ACHN (cell line): Measurements from ENCODE around the gene UGT2B11.
"Not testable (repeated sequence)": the region's sequence is repeated elsewhere in the genome, so short reads cannot be mapped to it uniquely, and the experiment has no call there.

Experiments
- DNase-seq: peaks from one replicate; pipeline ENCODE4 v3.0.0-alpha.2; 2015
- in situ Hi-C: cut with HindIII; loops from 2 replicates; pipeline ENCODE4 v1.10.0; 2017; ENCODE audit warnings: low sequenced_read_pairs, low pct_ligation_motif_present, low pct_unique_long_range_greater_than_20kb

Gene UGT2B11

GRCh38 chr4:69214716-69215115, at the start of gene UGT2B11:
Gene UGT2B11, minus strand, starts transcription at chr4:69214748. Its CDS starts 26 bp downstream, at chr4:69214722.
- in situ Hi-C loops = no loop called here
- DNase-seq = no peak

DNA sequence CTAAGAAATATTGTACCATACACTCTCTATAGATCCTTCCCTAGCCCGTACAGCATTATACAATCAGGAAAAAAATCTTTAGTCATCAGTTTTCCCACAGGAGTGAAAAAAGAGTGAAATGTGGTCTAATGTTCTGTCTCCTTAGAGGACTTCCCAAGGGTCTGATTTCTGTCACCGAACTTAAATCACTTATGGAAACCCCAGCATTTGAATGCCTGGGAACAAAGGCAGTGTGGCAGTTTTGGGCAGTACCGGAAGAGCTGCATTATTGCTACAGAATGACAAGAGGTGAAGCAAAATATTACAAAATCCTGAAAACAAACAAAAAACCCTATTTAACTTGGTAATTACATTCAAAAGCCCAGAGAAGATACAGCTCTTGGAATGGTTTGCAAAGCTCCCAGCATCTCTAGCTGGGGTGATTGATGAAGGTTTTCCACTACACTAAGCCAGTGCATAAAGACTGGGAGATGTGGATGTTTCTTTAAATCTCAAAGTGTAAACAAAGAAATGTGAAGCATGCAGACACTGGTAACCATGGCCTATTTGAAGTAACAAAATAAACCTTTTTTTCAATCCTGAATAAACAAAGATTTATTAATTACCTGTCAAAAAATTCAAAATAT, 38.7 kb upstream of the UGT2B11 start:
- in situ Hi-C loops, DNase-seq: not testable (repeated sequence)

- not testable (repeated sequence) for DNase-seq
Observed at GRCh38 chr4:69250884-69251283, 36.3 kb upstream of the UGT2B11 start.

DNA sequence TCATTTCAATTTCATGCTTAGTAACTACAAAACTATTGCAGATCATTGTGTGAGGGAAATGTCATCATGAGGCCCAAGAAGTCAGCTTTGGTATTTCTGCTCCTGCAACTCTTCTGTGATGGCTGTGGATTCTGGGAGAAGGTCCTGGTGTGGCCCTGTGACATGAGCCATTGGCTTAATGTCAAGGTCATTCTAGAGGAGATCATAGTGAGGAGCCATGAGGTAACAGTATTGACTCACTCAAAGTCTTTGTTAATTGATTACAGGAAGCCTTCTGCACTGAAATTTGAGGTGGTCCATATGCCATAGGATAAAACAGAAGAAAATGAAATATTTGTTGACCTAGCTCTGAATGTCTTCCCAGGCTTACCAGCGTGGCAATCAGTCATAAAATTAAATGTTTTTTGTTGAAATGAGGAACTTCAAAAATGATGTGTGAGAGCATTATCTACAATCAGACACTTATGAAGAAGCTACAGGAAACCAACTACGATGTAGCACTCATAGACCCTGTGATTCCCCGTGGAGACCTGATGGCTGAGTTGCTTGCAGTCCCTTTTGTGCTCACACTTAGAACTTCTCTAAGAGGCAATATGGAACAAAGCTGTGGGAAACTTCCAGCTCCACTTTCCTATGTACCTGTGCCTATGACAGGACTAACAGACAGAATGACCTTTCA, 28.2 kb upstream of the UGT2B11 start:
- DNase-seq, in situ Hi-C loops: not testable (repeated sequence)

More at GRCh38 chr4:69250884-69251283, 36.3 kb upstream of the UGT2B11 start:
- in situ Hi-C loops = not testable (repeated sequence)

- in situ Hi-C loops, DNase-seq: not testable (repeated sequence)
Observed at GRCh38 chr4:69241746-69242145, 27.2 kb upstream of the UGT2B11 start.

DNA sequence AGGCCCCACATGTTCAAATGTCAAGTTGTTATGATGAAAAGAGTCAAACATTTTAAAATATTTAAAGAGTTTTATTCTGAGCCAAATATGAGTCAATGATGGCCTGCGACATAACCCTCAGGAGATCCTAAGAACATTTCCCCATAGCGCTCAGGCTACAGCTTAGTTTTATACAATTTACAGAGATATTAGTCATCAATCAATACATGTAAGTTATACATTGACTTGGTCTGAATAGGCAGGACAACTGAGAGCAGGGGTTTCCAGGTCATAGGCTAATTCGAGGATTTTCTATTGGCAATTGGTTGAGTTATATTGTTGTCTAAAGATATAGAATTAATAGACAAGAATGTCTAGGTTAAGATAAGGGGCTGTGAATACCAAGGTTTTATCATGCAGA, 26.2 kb upstream of the UGT2B11 start:
- DNase-seq, in situ Hi-C loops: not testable (repeated sequence)

DNA sequence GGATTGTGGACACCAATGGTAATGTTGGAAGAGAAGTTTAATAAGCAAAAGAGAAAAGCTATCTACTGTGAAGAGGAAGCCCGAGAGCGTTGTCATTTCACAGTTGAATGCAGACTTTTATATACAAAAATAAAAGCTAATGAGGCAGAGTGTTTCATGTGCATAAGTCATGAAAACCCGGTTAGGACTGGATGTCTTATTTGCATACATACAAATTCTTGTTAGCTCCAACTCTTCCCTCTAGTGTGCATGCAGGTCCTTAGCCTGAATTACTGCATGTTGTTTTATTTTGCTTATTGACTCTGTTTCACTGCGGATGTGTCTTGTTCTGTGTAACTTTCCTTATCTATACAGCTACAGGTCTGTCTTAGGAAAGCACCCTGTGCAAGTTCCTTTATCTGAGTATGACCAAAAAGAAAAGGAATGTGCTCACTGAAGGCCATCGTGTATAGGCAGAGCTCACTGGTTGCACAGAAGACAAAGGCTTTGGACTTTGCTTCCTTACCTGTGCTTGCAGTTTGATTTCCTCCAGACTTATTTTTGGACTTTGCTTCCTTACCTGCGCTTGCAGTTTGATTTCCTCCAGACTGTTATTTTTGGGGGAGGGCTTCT, 25.1 kb upstream of the UGT2B11 start:
- in situ Hi-C loops = no loop called here

DNA sequence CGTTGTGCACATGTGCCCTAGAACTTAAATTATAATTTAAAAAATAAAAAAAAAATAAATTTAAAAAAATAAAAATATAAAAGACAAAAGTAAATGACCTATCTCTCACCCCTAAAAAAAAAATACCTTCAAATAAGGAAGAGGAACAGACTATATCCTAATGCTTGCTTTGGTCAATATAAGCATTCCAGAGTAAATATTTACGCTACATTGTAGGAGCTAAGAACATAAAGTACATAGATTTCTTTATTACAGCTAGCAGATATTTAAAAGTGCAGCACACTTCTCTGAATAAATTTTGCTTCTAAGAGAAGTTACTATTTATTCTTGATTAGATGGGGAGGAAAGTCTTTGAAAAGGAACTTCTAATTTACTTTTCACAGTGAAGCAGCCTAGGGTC, 24.5 kb upstream of the UGT2B11 start:
- DNase-seq = no peak
- in situ Hi-C loops = no loop called here

More for the DNA sequence above, 25.1 kb upstream of the UGT2B11 start:
- no peak for DNase-seq

GRCh38 chr4:69224891-69225290, 10.3 kb upstream of the UGT2B11 start:
- no peak for DNase-seq
- in situ Hi-C loops = no loop called here

DNA sequence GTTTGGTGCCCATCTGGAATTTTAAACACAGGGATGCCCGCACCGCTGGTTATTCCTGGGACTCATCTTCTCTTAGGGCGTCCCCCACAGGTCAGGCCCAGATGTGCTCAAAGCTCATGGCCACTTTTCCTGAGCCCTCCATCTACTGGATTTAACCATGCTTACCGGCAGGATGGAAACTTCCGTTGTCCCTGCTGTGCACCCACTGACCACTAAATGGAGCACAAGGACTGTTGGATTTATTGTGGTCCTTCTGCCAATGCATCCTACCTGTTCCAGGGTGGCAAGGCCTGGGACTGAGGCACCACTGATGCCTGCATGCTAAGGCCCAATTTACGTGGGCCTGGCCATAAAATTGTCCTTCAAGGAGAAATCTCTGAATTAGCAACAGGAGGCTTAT, 8.7 kb upstream of the UGT2B11 start:
- in situ Hi-C loops, DNase-seq: not testable (repeated sequence)

- in situ Hi-C loops, DNase-seq: not testable (repeated sequence)
Observed at GRCh38 chr4:69218491-69218890, 3.9 kb upstream of the UGT2B11 start.

DNA sequence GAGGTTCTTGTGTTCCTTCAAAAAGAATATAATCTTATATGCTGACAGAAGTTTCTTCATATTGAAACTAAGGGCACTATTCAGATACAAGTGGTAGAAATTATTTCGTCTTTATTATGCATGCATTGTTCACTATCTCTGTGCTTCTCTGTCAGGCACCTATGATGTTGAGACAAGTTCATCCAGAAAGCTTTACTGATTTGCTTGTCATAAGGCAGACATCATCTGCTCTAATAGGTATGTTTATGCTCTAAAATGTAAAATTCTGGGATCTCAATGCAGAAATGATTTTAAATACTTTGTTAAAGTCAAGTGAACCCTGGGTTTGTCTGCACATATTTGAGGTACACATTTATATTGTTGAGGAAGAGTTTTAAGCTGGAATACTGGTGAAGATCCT, 3.6 kb downstream of the UGT2B11 start:
- no peak for DNase-seq
- in situ Hi-C loops = no loop called here

GRCh38 chr4:69198506-69198905, 16.0 kb downstream of the UGT2B11 start:
- DNase-seq, in situ Hi-C loops: not testable (repeated sequence)

DNA sequence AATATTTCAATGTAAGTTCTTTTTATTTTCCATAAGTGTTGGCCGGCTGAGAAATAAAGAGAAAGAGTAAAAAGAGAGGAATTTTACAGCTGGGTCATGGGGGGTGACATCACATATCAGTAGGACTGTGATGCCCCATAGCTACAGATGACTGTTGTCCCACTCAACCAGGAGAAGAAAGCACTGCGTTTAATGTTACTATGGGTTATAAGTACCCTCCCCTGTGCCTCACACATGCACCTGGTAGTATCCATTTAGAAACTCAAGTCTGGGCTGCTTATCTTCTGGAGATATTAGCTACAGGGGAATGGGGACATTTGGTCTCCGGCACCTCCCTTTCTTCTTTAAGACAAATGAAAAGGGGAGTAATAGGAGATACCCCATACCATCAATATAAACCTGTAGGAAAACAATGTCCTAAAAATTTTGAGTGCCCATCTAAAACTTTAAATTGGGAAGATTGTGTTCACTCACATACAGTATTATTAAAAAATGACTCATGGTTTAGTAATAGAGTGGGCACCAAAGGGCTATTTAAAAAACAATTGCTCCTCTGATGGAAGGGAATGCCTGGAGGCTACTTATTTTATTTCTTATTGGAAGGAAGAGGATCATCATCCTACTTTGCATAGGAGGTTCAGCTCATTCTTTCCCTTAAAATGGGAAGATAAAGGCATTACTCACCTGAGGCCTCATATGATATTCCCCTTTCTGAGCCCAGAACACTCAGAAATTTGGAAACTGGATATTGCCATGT, 18.2 kb downstream of the UGT2B11 start:
- no peak for DNase-seq
- in situ Hi-C loops = no loop called here

- no peak for DNase-seq
Observed at GRCh38 chr4:69194166-69194565, 20.4 kb downstream of the UGT2B11 start.

DNA sequence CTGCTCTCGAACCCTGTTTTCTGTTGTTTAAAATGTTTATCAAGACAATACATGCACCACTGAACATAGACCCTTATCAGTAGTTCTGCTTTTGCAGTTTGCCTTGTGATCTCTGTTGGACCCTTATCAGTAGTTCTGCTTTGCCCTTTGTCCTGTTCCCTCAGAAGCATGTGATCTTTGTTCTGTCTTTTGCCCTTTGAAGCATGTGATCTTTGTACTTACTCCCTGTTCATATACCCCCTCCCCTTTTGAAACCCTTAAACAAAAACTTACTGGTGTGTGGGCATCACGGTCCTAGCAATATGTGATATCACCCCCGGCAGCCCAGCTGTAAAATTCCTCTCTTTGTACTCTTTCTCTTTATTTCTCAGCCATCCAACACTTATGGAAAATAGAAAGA, 22.6 kb downstream of the UGT2B11 start:
- in situ Hi-C loops, DNase-seq: not testable (repeated sequence)

More at GRCh38 chr4:69194166-69194565, 20.4 kb downstream of the UGT2B11 start:
- in situ Hi-C loops = no loop called here

- in situ Hi-C loops, DNase-seq: not testable (repeated sequence)
Observed at GRCh38 chr4:69190621-69191020, 23.9 kb downstream of the UGT2B11 start.

DNA sequence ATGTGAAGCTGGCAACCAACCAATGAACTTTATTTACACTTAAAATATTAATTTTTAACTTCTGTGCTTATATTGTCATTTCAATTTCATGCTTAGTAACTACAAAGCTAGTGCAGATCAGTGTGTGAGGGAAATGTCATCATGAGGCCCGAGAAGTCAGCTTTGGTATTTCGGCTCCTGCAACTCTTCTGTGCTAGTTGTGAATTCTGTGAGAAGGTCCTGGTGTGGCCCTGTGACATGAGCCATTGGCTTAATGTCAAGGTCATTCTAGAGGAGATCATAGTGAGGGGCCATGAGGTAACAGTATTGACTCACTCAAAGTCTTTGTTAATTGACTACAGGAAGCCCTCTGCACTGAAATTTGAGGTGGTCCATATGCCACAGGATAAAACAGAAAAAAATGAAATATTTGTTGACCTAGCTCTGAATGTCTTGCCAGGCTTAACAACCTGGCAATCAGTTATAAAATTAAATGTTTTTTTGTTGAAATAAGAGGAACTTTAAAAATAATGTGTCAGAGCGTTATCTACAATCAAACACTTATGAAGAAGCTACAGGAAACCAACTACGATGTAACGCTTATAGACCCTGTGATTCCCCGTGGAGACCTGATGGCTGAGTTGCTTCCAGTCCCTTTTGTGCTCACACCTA, 32.9 kb downstream of the UGT2B11 start:
- DNase-seq, in situ Hi-C loops: not testable (repeated sequence)
